ENCODE measurements around the gene HDAC4.

DNA sequence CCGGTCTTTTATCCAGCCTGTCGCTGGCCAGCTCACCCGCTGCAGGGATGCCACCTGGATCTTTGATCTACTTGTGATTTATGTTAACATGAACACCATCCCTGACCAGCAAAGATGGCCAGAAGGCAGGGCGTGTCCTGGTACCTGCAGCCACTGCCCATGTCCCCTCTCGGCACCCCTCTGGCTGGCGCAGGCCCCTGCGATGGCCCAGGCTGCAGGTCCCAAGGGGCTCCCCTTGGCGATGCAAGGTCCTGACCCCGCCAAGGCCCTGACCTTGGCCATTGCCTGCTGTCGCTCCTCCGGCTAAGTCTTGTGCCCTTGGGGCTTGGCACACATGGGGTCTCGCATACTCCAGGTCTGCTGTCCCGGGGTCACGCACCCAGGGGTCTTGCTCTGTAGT, 338.1 kb downstream of the HDAC4 start:
- TF ChIP-seq, protein P1, sequence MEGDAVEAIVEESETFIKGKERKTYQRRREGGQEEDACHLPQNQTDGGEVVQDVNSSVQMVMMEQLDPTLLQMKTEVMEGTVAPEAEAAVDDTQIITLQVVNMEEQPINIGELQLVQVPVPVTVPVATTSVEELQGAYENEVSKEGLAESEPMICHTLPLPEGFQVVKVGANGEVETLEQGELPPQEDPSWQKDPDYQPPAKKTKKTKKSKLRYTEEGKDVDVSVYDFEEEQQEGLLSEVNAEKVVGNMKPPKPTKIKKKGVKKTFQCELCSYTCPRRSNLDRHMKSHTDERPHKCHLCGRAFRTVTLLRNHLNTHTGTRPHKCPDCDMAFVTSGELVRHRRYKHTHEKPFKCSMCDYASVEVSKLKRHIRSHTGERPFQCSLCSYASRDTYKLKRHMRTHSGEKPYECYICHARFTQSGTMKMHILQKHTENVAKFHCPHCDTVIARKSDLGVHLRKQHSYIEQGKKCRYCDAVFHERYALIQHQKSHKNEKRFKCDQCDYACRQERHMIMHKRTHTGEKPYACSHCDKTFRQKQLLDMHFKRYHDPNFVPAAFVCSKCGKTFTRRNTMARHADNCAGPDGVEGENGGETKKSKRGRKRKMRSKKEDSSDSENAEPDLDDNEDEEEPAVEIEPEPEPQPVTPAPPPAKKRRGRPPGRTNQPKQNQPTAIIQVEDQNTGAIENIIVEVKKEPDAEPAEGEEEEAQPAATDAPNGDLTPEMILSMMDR (conservative IDR thresholded peaks at IDR 0.05): no peak
- no peak for TF ChIP-seq EZH2 (IDR thresholded peaks at IDR 0.05; ENCODE audit: low read depth)
